HG03108 (cell line): ENCODE data around the gene FHIP1A.

Experiments used
- ATAC-seq: cut with Tn5 transposase; IDR thresholded peaks from one replicate; pipeline ENCODE4 v1.9.1; 2021; ENCODE audit warnings: moderate library complexity; ENCODE audit not compliant: unreplicated experiment

The FHIP1A gene

DNA sequence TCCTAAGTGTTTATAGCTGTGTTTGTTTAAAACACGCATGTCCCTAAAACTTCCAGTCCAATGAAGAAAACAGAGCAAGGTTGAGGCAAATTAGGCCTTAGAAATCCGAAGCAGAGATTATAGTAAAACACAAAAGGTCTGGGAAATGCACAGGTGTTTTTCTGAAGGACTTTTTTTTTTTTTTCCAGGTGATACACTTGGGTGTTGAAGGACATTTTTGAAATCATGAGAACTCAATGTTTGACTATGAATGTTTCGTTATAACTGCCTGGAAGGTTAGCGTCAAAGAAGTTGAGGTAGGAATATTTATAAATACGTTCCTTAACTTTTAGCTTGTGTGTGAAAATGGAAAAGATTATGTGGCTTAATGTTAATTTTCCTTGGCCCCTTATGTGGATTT, 45.5 kb downstream of the FHIP1A start:
- no peak for ATAC-seq

DNA sequence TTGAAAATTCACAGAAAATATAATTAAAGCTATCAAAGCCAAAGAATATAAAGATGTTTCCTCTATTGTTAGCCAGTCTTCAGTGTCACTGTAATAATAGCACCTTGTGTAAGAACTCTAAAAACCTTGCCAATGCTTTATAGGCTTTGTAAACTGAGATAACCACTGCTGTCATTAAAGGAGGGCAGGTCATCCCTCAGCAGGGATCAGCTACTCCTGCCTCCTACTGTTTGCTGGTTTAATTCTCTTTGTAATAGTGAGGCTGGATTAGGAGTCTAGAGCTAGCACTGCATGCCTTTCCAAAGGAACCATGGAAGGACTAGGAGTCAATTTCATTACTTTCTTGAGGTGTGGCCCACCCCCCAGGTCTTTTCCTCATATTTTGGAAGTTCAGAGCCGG, 46.2 kb downstream of the FHIP1A start:
- ATAC-seq: no peak

DNA sequence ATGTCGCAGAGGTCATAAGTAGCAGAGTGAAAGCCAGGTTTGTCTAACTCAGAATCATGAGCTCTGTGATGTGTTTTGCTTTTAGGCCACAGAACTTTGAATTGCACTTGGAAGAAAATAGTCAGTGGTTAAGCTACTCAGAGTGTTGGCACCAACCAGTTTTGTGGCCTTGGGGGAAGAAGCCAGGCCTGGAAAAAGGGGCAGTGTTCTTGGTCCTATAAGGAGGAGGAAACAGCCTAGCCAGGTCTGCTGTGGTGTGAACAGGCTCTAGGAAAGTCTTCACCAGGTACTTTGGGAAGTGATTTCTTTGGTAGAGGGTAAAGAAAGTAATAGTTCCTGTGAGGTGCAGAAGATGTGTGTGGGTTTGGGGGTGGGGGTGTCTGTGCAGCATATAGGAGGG, 49.2 kb downstream of the FHIP1A start:
- ATAC-seq: no peak
